GM18505 (cell line): ENCODE measurements around the gene DEPDC5.

Source experiments
- ATAC-seq: cut with Tn5 transposase; IDR thresholded peaks from one replicate; pipeline ENCODE4 v1.9.1; 2021; ENCODE audit not compliant: unreplicated experiment
- POLR2A ChIP-seq: IDR thresholded peaks from 4 replicates; pipeline ENCODE4 v1.6.1; 2011; ENCODE audit warnings: borderline replicate concordance; ENCODE audit not compliant: insufficient read depth, insufficient read length; ENCODE audit errors: extremely low read depth

The DEPDC5 gene

GRCh38 chr22:31867386-31868153 lies 113.8 kb downstream of the DEPDC5 start:
- no peak for TF ChIP-seq POLR2A
- ATAC-seq, result no peak

GRCh38 chr22:31869739-31870138 lies 115.9 kb downstream of the DEPDC5 start:
- no peak for ATAC-seq
- no peak for TF ChIP-seq POLR2A

DNA sequence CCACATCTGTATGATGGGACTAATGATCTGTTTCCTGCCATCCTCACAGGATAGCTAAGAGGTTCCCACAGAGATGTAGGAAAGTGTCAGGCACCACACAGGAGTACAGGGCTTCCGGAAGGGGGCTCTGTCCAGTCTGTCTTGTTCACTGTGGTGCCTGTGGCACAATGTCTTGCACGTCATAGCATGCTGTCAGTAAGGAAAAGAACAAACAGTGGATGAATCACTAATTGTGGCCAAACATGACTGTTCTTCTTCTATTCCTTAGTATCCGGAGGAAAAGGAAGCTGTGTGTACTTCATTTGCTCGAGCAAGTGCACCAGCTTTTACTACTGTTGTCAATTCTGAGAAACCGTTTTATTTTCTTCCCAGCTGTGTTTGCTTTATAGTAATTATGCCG lies 117.1 kb downstream of the DEPDC5 start:
- no peak for ATAC-seq
- no peak for TF ChIP-seq POLR2A

DNA sequence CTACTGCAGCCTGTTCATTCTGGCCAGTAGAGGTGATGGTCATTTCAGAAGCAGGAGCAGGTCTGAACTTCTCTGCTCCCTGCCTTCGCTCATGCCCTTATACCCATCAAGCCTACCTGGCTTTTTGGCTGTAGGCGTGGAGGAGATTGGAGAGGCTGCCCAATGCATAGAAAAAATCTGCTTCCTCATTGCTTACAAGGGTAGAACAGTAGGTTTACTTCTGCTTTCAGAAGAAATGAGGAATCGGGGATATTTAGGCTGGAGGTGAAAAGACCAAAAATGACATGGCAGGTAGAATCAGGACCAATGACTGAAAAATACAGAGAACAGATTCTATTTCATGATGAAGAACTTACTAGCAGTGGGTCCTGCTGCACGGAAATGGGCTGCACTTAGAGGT lies 117.7 kb downstream of the DEPDC5 start:
- ATAC-seq, result no peak
- TF ChIP-seq POLR2A, result no peak

- no peak for ATAC-seq
- no peak for TF ChIP-seq POLR2A
Measured at GRCh38 chr22:31872209-31872608, 118.4 kb downstream of the DEPDC5 start.

DNA sequence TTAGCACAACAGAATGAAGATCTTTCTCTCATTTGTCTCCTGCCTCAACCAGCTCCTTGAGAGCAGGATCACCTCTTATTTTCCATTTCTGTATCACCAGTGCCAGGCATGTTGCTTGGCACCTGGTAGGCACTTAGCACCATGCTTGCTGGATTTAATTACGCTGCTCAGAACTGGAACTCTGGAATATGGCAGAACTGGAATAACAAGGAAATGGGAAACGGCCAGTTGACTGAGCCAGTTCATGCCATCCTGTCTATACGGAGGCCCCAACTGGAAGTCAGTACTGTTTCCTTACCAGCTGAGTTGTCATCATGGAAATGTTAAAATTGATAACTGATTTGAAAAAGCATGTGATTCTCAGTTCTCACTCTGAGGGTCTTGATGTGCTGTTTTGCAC lies 121.0 kb downstream of the DEPDC5 start:
- TF ChIP-seq POLR2A, result no peak
- ATAC-seq, result no peak

- no peak for ATAC-seq
- TF ChIP-seq POLR2A, result no peak
Measured at GRCh38 chr22:31876156-31876920, 122.5 kb downstream of the DEPDC5 start.

DNA sequence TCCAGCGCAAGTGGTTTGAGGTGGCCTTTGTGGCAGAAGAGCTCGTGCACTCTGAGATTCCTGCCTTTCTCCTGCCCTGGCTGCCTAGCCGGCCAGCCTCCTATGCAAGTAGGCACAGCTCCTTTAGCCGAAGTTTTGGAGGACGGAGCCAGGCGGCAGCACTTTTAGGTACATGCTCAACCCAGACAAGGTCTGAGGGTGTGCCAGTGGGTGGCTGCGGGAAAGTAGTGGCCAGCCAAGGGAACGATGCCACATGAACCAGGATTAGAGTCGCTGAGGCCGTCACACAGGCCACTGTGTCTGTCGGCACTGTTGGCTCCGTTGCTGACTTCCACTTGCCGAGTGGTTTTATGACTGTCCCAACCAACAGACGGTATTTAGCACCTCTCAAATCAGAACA lies 125.8 kb downstream of the DEPDC5 start:
- ATAC-seq, result no peak
- TF ChIP-seq POLR2A, result no peak

- TF ChIP-seq POLR2A, result no peak
- ATAC-seq, result no peak
Measured at GRCh38 chr22:31881200-31881599, 127.4 kb downstream of the DEPDC5 start.

DNA sequence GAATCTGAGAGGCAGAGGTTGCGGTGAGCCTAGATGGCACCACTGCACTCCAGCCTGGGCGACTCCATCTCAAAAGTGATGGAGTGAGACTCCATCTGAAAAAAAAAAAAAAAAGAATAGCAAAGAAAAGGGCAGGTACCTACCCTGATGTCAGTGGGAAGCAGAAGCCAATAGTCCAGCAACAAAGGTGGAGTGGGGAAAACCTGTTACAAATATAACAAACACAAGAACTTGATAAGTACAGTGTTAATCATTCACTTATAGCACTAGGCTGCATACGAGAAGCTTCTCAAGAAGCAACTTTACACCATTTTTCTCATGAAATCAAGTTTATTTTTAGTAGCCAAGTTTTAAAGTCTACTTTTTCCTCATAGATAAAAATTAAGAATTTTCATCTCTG lies 128.0 kb downstream of the DEPDC5 start:
- TF ChIP-seq POLR2A, result no peak
- no peak for ATAC-seq

GRCh38 chr22:31882971-31883370 lies 129.2 kb downstream of the DEPDC5 start:
- TF ChIP-seq POLR2A, result no peak
- ATAC-seq, result no peak

DNA sequence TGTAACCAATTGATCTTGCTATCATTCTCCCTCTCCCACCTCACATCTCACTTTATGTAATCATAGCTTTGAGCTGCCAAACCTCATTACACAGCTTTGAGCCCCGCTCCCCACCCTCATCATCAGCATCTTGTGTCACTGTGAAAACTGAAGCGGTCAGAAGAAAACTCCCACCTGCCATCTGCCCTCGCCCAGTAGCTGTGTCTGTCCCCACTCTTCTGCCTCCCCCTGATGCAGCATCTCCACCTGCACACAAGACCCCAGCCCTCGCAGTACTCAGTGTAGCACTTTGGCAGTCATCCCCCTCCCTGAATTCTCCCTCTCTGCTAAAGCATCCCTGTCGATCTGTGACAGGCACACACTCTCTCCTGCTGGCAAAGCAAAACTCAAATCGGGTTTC lies 130.2 kb downstream of the DEPDC5 start:
- TF ChIP-seq POLR2A, result no peak
- no peak for ATAC-seq

GRCh38 chr22:31891366-31892079 lies 137.7 kb downstream of the DEPDC5 start:
- ATAC-seq, result no peak
- no peak for TF ChIP-seq POLR2A
